Thyroid gland (tissue), 4 donors: ENCODE data around the gene FAM53B. TPM values are rescaled to one million over a fixed set of nuclear protein-coding genes. Genes with fewer than 3 reads are reported as not detected.
A peak's percentile ranks its signal among the peaks of the same experiment; 100 is the strongest.

Source experiments
- DNase-seq, 2 donors: peaks; one replicate each; pipeline ENCODE4 v3.0.0-alpha.2; 2019
- H3K27ac ChIP-seq, 3 donors: fragments of 200-600 bp; sonication (generic); 1 replicate in 2 of 3; 2 replicates in 1 of 3; pipeline ENCODE4 v1.5.1; 2016 to 2019; ENCODE audit warnings: mild to moderate bottlenecking in 1 of 3, moderate library complexity in 1 of 3
- H3K27me3 ChIP-seq: fragments of 200-600 bp; sonication (generic); one replicate; pipeline ENCODE4 v1.5.1; 2019
- H3K36me3 ChIP-seq, 2 donors: fragments of 200-600 bp; sonication (generic); one replicate each; pipeline ENCODE4 v1.5.1; 2016 to 2019
- H3K4me1 ChIP-seq, 2 donors: fragments of 200-600 bp; sonication (generic); one replicate each; pipeline ENCODE4 v1.5.1; 2017 to 2019
- H3K4me3 ChIP-seq, 3 donors: fragments of 200-600 bp; sonication (generic); replicated peaks in 1 of 3; 1 replicate in 2 of 3; 2 replicates in 1 of 3; pipeline ENCODE4 v1.5.1; 2016; ENCODE audit warnings: mild to moderate bottlenecking in 1 of 3
- H3K9me3 ChIP-seq: fragments of 200-600 bp; sonication (generic); one replicate; pipeline ENCODE4 v1.5.1; 2017
- CTCF ChIP-seq, 6 experiments: fragments of 200-600 bp in 3 of 6; fragments of 450-650 bp in 3 of 6; sonication (generic) in 3 of 6; IDR thresholded peaks; one replicate each; pipeline ENCODE4 v1.5.1; 2016 to 2019; ENCODE audit warnings: antibody characterized with exemption in 6 of 6, mild to moderate bottlenecking in 2 of 6, inconsistent platforms in 1 of 6, moderate library complexity in 1 of 6
- POLR2A ChIP-seq, 2 donors: fragments of 450-650 bp; IDR thresholded peaks; one replicate each; pipeline ENCODE4 v1.6.1; 2017; ENCODE audit warnings: antibody characterized with exemption in 2 of 2, mild to moderate bottlenecking in 2 of 2, moderate library complexity in 1 of 2
- WGBS, 2 donors: methylation state at CpG; one replicate each; pipeline ENCODE4 v1.1.5; 2017; 5-methylcytosine and 5-hydroxymethylcytosine counted together
- intact Hi-C: fragments of 100-400 bp; cut with DNase I; formaldehyde crosslinking; loops from one replicate; pipeline ENCODE4 v1.15.1; 2023
- total RNA-seq, 4 donors: library from RNA; depleted of rRNA; stranded (reverse); fragments of >200 nt; gene quantifications; one replicate each; pipeline ENCODE4 v1.2.3, GENCODE V29; 2016

The FAM53B gene
- total RNA-seq, 4 donors from 2014 or later, result 37.6 to 96.3 (median 80.4) TPM

GRCh38 chr10:124741922-124742412 is 2.2 kb downstream of the FAM53B start:
- intact Hi-C loops, result loop anchor here (5.0 kb wide), 1 partner anchor 115 kb away; no protein-coding TSS in a partner anchor

DNA sequence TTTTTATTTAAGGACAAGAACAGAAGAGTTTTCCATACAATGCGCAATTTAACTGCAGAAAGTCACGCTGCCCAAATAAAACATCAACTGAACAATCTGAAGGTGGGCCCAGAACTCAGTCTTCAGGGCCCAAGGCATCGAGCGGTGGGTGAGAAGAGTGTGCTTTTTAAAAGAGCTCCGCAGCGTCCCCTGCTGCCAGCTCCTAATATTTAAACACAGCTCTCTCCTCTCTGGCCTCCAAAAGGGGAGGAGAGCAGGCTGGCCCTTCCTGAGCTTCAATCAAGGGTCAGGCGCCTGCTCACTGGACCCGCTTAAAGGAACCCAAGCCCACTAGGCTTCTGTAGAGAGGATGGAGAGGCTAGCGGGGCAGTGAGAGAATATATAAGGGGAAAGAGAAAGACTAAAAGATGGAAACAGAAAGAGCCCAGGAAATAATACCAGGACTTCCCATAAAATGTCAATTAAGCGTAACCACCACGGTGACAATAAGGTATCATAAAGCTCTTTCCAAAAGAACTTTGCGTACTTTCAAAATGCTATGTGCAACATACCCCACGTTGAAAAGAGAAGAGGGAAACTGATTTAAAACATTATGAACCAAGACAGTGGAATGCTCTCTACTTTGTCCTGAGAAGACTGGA is 2.8 kb downstream of the FAM53B start:
- intact Hi-C loops, result loop anchor here (5.0 kb wide), 1 partner anchor 114 kb away; no protein-coding TSS in a partner anchor

More at GRCh38 chr10:124741922-124742412, 2.2 kb downstream of the FAM53B start:
- Histone ChIP-seq H3K4me1 (peaks cover 60 to 69% of the 10 kb centered on the region in 2 donors), H3K27ac (peak overlapping the region; percentile 89 to 98 (median 93)), H3K9me3 (no peaks in the 10 kb centered on the region), H3K36me3 (no peaks in the 10 kb centered on the region), H3K4me3 (peak overlapping the region in 1 of 3 donors; percentile 45), H3K27me3 (no peaks in the 10 kb centered on the region)
- DNase-seq, result peak; percentile 83 to 84
- WGBS, 2 donors, result 29 to 38% methylated on average over 9 of the region's 9 CpGs
- TF ChIP-seq CTCF (IDR thresholded peaks at IDR 0.05) (no peak), POLR2A (IDR thresholded peaks at IDR 0.05) (no peak)

GRCh38 chr10:124740369-124741280 is 3.6 kb downstream of the FAM53B start:
- Histone ChIP-seq H3K4me3 (no peak overlapping the region), H3K27ac (peak overlapping the region; percentile 89 to 98 (median 93)), H3K9me3 (no peaks in the 10 kb centered on the region), H3K27me3 (no peaks in the 10 kb centered on the region), H3K4me1 (peaks cover 74 to 80% of the 10 kb centered on the region in 2 donors), H3K36me3 (no peaks in the 10 kb centered on the region)
- TF ChIP-seq POLR2A (IDR thresholded peaks at IDR 0.05) (peak in 1 of 2 donors; percentile 40), CTCF (IDR thresholded peaks at IDR 0.05) (no peak)
- peak; percentile 81 for DNase-seq
- intact Hi-C loops, result loop anchor here (5.0 kb wide), 1 partner anchor 113 kb away; no protein-coding TSS in a partner anchor
- WGBS, 2 donors, result 16 to 18% methylated on average over 17 to 18 of the region's 18 CpGs

More for the DNA sequence above, 2.8 kb downstream of the FAM53B start:
- WGBS, 2 donors, result 19 to 20% methylated on average over 13 of the region's 13 CpGs
- DNase-seq, result peak; percentile 87 to 91
- no peaks in the 10 kb centered on the region for H3K36me3 ChIP-seq
- peak overlapping the region; percentile 89 to 98 (median 93) for H3K27ac ChIP-seq
- H3K4me3 ChIP-seq, result peak overlapping the region in 1 of 3 donors; percentile 45
- TF ChIP-seq CTCF (IDR thresholded peaks at IDR 0.05), result peak; percentile 65 to 98 (median 90)
- peak in 1 of 2 donors; percentile 39 for TF ChIP-seq POLR2A (IDR thresholded peaks at IDR 0.05)
- peaks cover 66 to 75% of the 10 kb centered on the region in 2 donors for H3K4me1 ChIP-seq
- H3K9me3 ChIP-seq, result no peaks in the 10 kb centered on the region
- H3K27me3 ChIP-seq, result no peaks in the 10 kb centered on the region

DNA sequence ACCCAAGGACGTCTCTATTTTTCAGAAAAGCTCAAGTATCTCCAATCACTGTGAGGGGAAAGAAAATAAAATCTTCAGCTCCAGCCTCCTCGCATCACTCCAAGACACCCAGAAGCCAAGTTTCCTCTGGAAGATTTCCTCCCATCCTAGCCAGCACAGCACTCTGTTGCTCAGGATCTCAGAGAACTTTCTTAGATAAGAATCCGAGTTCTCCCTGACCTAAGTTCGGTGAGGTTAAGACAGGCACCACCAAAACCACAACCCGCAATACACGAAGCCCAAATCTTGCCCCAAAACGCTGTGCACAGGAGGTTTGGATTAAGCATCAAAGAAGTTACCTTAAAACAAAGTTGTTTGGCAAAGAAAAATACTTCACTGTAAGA is 4.2 kb downstream of the FAM53B start:
- Histone ChIP-seq H3K4me3 (no peak overlapping the region), H3K27ac (peak overlapping the region; percentile 89 to 98 (median 93)), H3K36me3 (no peaks in the 10 kb centered on the region), H3K9me3 (no peaks in the 10 kb centered on the region), H3K27me3 (no peaks in the 10 kb centered on the region), H3K4me1 (peaks cover 75 to 80% of the 10 kb centered on the region in 2 donors)
- 46 to 50% methylated on average over 7 of the region's 7 CpGs for WGBS, 2 donors
- no peak for TF ChIP-seq CTCF (IDR thresholded peaks at IDR 0.05)
- TF ChIP-seq POLR2A (IDR thresholded peaks at IDR 0.05), result no peak
- DNase-seq, result no peak
- intact Hi-C loops, result loop anchor here (5.0 kb wide), 2 partner anchors 38 to 113 kb away; no protein-coding TSS in a partner anchor
